ENCODE results near the gene FAH. TPM values are rescaled to one million over a fixed set of nuclear protein-coding genes. Genes with fewer than 3 reads are reported as not detected.

The FAH gene
- total and polyA plus RNA-seq, 9 of the 15 experiments (the other 6 are each of a cell fraction or from before 2014, with no cell fraction given) = 66.8 to 310 (median 103) TPM

- TF ChIP-seq, protein P1, sequence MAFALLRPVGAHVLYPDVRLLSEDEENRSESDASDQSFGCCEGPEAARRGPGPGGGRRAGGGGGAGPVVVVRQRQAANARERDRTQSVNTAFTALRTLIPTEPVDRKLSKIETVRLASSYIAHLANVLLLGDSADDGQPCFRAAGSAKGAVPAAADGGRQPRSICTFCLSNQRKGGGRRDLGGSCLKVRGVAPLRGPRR (CRISPR knock-in tag; IDR thresholded peaks at IDR 0.05) = no peak
- TF ChIP-seq MCM2 (IDR thresholded peaks at IDR 0.05; ENCODE audit: low read depth) = no peak
- peak; percentile 71 for TF ChIP-seq TCF3 (CRISPR knock-in tag; IDR thresholded peaks at IDR 0.05)
- TF ChIP-seq CHD2 (IDR thresholded peaks at IDR 0.05; ENCODE audit: low read depth, low read length) = no peak
- no peak for TF ChIP-seq TRIM24 (IDR thresholded peaks at IDR 0.05)
- TF ChIP-seq SREBF1 (IDR thresholded peaks at IDR 0.05; ENCODE audit: borderline replicate concordance, low read depth, low read length) = no peak
- TF ChIP-seq GATAD2B (IDR thresholded peaks at IDR 0.05; ENCODE audit: borderline replicate concordance) = peak; percentile 19; the same call in 1 of the 2 replicates
- no peak for TF ChIP-seq MAZ (CRISPR knock-in tag; conservative IDR thresholded peaks at IDR 0.05 in 1 of 2, IDR thresholded peaks at IDR 0.05 in 1 of 2)
- TF ChIP-seq, protein P2, sequence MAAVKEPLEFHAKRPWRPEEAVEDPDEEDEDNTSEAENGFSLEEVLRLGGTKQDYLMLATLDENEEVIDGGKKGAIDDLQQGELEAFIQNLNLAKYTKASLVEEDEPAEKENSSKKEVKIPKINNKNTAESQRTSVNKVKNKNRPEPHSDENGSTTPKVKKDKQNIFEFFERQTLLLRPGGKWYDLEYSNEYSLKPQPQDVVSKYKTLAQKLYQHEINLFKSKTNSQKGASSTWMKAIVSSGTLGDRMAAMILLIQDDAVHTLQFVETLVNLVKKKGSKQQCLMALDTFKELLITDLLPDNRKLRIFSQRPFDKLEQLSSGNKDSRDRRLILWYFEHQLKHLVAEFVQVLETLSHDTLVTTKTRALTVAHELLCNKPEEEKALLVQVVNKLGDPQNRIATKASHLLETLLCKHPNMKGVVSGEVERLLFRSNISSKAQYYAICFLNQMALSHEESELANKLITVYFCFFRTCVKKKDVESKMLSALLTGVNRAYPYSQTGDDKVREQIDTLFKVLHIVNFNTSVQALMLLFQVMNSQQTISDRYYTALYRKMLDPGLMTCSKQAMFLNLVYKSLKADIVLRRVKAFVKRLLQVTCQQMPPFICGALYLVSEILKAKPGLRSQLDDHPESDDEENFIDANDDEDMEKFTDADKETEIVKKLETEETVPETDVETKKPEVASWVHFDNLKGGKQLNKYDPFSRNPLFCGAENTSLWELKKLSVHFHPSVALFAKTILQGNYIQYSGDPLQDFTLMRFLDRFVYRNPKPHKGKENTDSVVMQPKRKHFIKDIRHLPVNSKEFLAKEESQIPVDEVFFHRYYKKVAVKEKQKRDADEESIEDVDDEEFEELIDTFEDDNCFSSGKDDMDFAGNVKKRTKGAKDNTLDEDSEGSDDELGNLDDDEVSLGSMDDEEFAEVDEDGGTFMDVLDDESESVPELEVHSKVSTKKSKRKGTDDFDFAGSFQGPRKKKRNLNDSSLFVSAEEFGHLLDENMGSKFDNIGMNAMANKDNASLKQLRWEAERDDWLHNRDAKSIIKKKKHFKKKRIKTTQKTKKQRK (IDR thresholded peaks at IDR 0.05; ENCODE audit: borderline replicate concordance, low read depth, low read length) = no peak
- TF ChIP-seq HMGN3 (IDR thresholded peaks at IDR 0.05; ENCODE audit: borderline replicate concordance, extremely low read depth, insufficient read length, low read depth, low read length) = no peak
- no peak for TF ChIP-seq PTTG1 (tag; IDR thresholded peaks at IDR 0.05; ENCODE audit: low read depth)
- TF ChIP-seq PURB (CRISPR knock-in tag; IDR thresholded peaks at IDR 0.05; ENCODE audit: low read depth) = no peak
- no peak for TF ChIP-seq SMAD1 (IDR thresholded peaks at IDR 0.05; ENCODE audit: low read depth, low read length, partially characterized antibody)
- no peak for TF ChIP-seq CBX2 (IDR thresholded peaks at IDR 0.05; ENCODE audit: insufficient read depth, low read length, poor library complexity, severe bottlenecking)
- TF ChIP-seq, protein P3, sequence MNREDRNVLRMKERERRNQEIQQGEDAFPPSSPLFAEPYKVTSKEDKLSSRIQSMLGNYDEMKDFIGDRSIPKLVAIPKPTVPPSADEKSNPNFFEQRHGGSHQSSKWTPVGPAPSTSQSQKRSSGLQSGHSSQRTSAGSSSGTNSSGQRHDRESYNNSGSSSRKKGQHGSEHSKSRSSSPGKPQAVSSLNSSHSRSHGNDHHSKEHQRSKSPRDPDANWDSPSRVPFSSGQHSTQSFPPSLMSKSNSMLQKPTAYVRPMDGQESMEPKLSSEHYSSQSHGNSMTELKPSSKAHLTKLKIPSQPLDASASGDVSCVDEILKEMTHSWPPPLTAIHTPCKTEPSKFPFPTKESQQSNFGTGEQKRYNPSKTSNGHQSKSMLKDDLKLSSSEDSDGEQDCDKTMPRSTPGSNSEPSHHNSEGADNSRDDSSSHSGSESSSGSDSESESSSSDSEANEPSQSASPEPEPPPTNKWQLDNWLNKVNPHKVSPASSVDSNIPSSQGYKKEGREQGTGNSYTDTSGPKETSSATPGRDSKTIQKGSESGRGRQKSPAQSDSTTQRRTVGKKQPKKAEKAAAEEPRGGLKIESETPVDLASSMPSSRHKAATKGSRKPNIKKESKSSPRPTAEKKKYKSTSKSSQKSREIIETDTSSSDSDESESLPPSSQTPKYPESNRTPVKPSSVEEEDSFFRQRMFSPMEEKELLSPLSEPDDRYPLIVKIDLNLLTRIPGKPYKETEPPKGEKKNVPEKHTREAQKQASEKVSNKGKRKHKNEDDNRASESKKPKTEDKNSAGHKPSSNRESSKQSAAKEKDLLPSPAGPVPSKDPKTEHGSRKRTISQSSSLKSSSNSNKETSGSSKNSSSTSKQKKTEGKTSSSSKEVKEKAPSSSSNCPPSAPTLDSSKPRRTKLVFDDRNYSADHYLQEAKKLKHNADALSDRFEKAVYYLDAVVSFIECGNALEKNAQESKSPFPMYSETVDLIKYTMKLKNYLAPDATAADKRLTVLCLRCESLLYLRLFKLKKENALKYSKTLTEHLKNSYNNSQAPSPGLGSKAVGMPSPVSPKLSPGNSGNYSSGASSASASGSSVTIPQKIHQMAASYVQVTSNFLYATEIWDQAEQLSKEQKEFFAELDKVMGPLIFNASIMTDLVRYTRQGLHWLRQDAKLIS (CRISPR knock-in tag; IDR thresholded peaks at IDR 0.05) = no peak
- TF ChIP-seq SP1 (CRISPR knock-in tag; IDR thresholded peaks at IDR 0.05) = no peak
- TF ChIP-seq ZNF830 (CRISPR knock-in tag; IDR thresholded peaks at IDR 0.05) = no peak
- no peak for TF ChIP-seq DACH1 (IDR thresholded peaks at IDR 0.05; ENCODE audit: partially characterized antibody)
- peak; percentile 30; the same call in 1 of the 2 replicates for TF ChIP-seq SMARCE1 (IDR thresholded peaks at IDR 0.05)
- no peak for TF ChIP-seq SIX5 (IDR thresholded peaks at IDR 0.05; ENCODE audit: borderline replicate concordance in 1 of 2, insufficient read depth in 1 of 2, low read depth in 1 of 2, low read length in 2 of 2)
- TF ChIP-seq ZNF561 (CRISPR knock-in tag; conservative IDR thresholded peaks at IDR 0.05) = no peak
- no peak for TF ChIP-seq MED1 (CRISPR knock-in tag; IDR thresholded peaks at IDR 0.05; ENCODE audit: borderline replicate concordance)
Measured at GRCh38 chr15:80153900-80154299, 1.1 kb downstream of the FAH start (continued).

All from K562 (cell line).